Measurements from ENCODE around the gene SHC2.

SHC2 gene

GRCh38 chr19:435056-435706, 25.7 kb downstream of the SHC2 start (continued):
- TF ChIP-seq, protein P1, sequence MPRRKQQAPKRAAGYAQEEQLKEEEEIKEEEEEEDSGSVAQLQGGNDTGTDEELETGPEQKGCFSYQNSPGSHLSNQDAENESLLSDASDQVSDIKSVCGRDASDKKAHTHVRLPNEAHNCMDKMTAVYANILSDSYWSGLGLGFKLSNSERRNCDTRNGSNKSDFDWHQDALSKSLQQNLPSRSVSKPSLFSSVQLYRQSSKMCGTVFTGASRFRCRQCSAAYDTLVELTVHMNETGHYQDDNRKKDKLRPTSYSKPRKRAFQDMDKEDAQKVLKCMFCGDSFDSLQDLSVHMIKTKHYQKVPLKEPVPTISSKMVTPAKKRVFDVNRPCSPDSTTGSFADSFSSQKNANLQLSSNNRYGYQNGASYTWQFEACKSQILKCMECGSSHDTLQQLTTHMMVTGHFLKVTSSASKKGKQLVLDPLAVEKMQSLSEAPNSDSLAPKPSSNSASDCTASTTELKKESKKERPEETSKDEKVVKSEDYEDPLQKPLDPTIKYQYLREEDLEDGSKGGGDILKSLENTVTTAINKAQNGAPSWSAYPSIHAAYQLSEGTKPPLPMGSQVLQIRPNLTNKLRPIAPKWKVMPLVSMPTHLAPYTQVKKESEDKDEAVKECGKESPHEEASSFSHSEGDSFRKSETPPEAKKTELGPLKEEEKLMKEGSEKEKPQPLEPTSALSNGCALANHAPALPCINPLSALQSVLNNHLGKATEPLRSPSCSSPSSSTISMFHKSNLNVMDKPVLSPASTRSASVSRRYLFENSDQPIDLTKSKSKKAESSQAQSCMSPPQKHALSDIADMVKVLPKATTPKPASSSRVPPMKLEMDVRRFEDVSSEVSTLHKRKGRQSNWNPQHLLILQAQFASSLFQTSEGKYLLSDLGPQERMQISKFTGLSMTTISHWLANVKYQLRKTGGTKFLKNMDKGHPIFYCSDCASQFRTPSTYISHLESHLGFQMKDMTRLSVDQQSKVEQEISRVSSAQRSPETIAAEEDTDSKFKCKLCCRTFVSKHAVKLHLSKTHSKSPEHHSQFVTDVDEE (CRISPR knock-in tag; IDR thresholded peaks at IDR 0.05): no peak
- TF ChIP-seq SNAI2 (CRISPR knock-in tag; IDR thresholded peaks at IDR 0.05): no peak
- TF ChIP-seq PATZ1 (CRISPR knock-in tag; IDR thresholded peaks at IDR 0.05; ENCODE audit: borderline replicate concordance): no peak

DNA sequence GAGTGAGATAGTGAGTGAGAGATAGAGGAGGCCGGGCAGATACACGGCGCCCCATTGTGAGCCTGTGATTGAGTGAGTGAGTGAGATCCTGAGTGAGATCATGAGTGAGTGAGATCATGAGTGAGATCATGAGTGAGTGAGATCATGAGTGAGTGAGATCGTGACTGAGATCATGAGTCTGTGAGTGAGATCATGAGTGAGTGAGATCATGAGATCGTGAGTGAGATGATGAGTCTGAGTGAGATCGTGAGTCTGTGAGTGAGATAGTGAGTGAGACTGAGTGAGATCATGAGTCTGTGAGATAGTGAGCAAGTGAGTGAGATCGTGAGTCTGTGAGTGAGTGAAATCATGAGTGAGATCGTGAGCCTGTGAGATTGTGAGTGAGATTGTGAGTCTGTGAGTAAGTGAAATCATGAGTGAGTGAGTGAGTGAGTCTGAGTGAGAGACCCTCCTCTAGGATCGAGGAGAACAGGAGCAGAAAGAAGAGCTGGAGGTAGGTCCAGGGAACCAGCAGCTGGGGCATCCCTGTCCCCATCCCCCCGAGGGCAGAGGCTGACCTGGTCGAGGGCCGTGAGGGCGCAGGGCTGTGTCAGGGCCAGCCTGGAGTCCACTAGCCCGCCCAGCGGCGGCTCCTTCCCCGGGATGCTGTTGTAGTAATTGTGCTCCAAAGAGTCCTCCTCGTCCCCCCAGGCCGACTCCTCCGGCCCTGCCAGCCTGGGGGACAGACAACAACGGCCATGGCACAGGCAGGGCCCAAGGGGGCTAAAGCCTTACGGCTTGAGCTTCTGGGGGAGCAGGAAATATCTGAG, 26.5 kb downstream of the SHC2 start:
- TF ChIP-seq CSDC2 (CRISPR knock-in tag; IDR thresholded peaks at IDR 0.05) (no peak), GLIS3 (CRISPR knock-in tag; IDR thresholded peaks at IDR 0.05) (no peak), ZC3H10 (CRISPR knock-in tag; IDR thresholded peaks at IDR 0.05) (no peak), ZFP3 (CRISPR knock-in tag; IDR thresholded peaks at IDR 0.05) (no peak), ZNF565 (CRISPR knock-in tag; conservative IDR thresholded peaks at IDR 0.05; ENCODE audit: low read depth) (no peak), ZNF70 (CRISPR knock-in tag; IDR thresholded peaks at IDR 0.05) (no peak), PATZ1 (CRISPR knock-in tag; IDR thresholded peaks at IDR 0.05; ENCODE audit: borderline replicate concordance) (no peak), PPARA (CRISPR knock-in tag; IDR thresholded peaks at IDR 0.05; ENCODE audit: borderline replicate concordance) (no peak), RARB (CRISPR knock-in tag; IDR thresholded peaks at IDR 0.05) (no peak), CSRNP3 (CRISPR knock-in tag; IDR thresholded peaks at IDR 0.05) (no peak), ZFP30 (CRISPR knock-in tag; IDR thresholded peaks at IDR 0.05) (no peak), ZNF8 (CRISPR knock-in tag; IDR thresholded peaks at IDR 0.05) (no peak), ESRRG (CRISPR knock-in tag; IDR thresholded peaks at IDR 0.05) (no peak), ARNTL (CRISPR knock-in tag; IDR thresholded peaks at IDR 0.05; ENCODE audit: borderline replicate concordance, low read depth) (no peak), OSR1 (CRISPR knock-in tag; IDR thresholded peaks at IDR 0.05) (no peak)
- TF ChIP-seq, protein P2, sequence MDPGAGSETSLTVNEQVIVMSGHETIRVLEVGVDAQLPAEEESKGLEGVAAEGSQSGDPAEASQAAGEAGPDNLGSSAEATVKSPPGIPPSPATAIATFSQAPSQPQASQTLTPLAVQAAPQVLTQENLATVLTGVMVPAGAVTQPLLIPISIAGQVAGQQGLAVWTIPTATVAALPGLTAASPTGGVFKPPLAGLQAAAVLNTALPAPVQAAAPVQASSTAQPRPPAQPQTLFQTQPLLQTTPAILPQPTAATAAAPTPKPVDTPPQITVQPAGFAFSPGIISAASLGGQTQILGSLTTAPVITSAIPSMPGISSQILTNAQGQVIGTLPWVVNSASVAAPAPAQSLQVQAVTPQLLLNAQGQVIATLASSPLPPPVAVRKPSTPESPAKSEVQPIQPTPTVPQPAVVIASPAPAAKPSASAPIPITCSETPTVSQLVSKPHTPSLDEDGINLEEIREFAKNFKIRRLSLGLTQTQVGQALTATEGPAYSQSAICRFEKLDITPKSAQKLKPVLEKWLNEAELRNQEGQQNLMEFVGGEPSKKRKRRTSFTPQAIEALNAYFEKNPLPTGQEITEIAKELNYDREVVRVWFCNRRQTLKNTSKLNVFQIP (CRISPR knock-in tag; IDR thresholded peaks at IDR 0.05; ENCODE audit: borderline replicate concordance, low read depth): no peak
- TF ChIP-seq, protein P3, sequence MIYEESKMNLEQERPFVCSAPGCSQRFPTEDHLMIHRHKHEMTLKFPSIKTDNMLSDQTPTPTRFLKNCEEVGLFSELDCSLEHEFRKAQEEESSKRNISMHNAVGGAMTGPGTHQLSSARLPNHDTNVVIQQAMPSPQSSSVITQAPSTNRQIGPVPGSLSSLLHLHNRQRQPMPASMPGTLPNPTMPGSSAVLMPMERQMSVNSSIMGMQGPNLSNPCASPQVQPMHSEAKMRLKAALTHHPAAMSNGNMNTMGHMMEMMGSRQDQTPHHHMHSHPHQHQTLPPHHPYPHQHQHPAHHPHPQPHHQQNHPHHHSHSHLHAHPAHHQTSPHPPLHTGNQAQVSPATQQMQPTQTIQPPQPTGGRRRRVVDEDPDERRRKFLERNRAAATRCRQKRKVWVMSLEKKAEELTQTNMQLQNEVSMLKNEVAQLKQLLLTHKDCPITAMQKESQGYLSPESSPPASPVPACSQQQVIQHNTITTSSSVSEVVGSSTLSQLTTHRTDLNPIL (CRISPR knock-in tag; IDR thresholded peaks at IDR 0.05; ENCODE audit: low read depth): no peak
- TF ChIP-seq, protein P1 (CRISPR knock-in tag; IDR thresholded peaks at IDR 0.05): no peak
- no peak for ATAC-seq

All from SK-N-SH treated with all-trans-retinoic acid at 6 μM for 48 hours (cell line).